Panc1 (cell line): ENCODE data around the gene FAM162A. TPM values are rescaled to one million over a fixed set of nuclear protein-coding genes. Genes with fewer than 3 reads are reported as not detected.

Experiments
- ATAC-seq: fragments of 200-7000 bp; cut with Tn5 transposase; 2 replicates; pipeline ENCODE4 v1.9.1; 2020; ENCODE audit warnings: mild to moderate bottlenecking, moderate library complexity
- BruUV-seq: library from RNA; stranded (reverse); fragments of 400-500 nt; replicated peaks from 2 replicates; lab custom pipeline; 2021; lab: Mats Ljungman, UMichigan
- CTCF ChIA-PET: fragments of 300-600 bp; sonication (Branson Sonifier 250); formaldehyde crosslinking; loops from one replicate; lab custom pipeline; 2022; ENCODE audit warnings: antibody characterized with exemption; lab: Charles Lee
- POLR2A ChIA-PET: fragments of 300-600 bp; sonication (Branson Sonifier 250); formaldehyde crosslinking; loops from one replicate; lab custom pipeline; 2022; ENCODE audit warnings: antibody characterized with exemption; lab: Charles Lee
- DNase-seq: peaks from one replicate; pipeline ENCODE4 v3.0.0-alpha.2; 2010; ENCODE audit warnings: low read depth, low spot score
- H3K27ac ChIP-seq: 2 replicates; pipeline ENCODE4 v1.5.1; 2011; ENCODE audit warnings: mild to moderate bottlenecking, low read length, inconsistent platforms
- H3K27me3 ChIP-seq: fragments of 200-500 bp; sonication (Bioruptor generic); 2 replicates; pipeline ENCODE4 v1.6.0; 2014; ENCODE audit warnings: low read length, inconsistent platforms; ENCODE audit not compliant: control insufficient read depth, insufficient read depth
- H3K36me3 ChIP-seq: fragments of 200-500 bp; sonication (Bioruptor generic); 2 replicates; pipeline ENCODE4 v1.5.1; 2014; ENCODE audit warnings: inconsistent platforms, mild to moderate bottlenecking, low read length, moderate library complexity; ENCODE audit not compliant: control insufficient read depth, insufficient read depth
- H3K4me1 ChIP-seq: 2 replicates; pipeline ENCODE4 v1.5.1; 2011; ENCODE audit warnings: inconsistent platforms, mild to moderate bottlenecking, low read length, moderate library complexity; ENCODE audit not compliant: control insufficient read depth, insufficient read depth
- H3K4me3 ChIP-seq, 2 experiments: 2 replicates each; pipeline ENCODE4 v1.5.1; 2011 to 2012; ENCODE audit warnings: low read depth in 2 of 2, low read length in 2 of 2, mild to moderate bottlenecking in 2 of 2, inconsistent platforms in 1 of 2, moderate library complexity in 1 of 2
- H3K9me3 ChIP-seq: fragments of 200-500 bp; sonication (Bioruptor generic); 2 replicates; pipeline ENCODE4 v1.5.1; 2014; ENCODE audit warnings: low read depth, mild to moderate bottlenecking, inconsistent platforms, low read length, moderate library complexity; ENCODE audit not compliant: control insufficient read depth, insufficient read depth
- POLR2AphosphoS5 ChIP-seq: IDR thresholded peaks from 2 replicates; pipeline ENCODE4 v1.6.1; 2012; ENCODE audit warnings: mild to moderate bottlenecking, low read depth, low read length, moderate library complexity
- SIN3A ChIP-seq: IDR thresholded peaks from 2 replicates; pipeline ENCODE4 v1.6.1; 2012; ENCODE audit warnings: low read depth, mild to moderate bottlenecking, low read length, moderate library complexity, borderline replicate concordance; ENCODE audit not compliant: insufficient read depth
- TCF7L2 ChIP-seq: IDR thresholded peaks from 2 replicates; pipeline ENCODE4 v1.6.1; 2011; ENCODE audit warnings: mild to moderate bottlenecking, low read depth, low read length, inconsistent platforms
- in situ Hi-C: cut with HindIII; loops from 2 replicates; pipeline ENCODE4 v1.10.0; 2016; ENCODE audit warnings: low sequenced_read_pairs, low pct_unique_long_range_greater_than_20kb
- intact Hi-C: fragments of 100-400 bp; cut with micrococcal nuclease; formaldehyde crosslinking; loops from one replicate; pipeline ENCODE4 v1.10.0; 2022; ENCODE audit not compliant: unreplicated experiment
- total RNA-seq: library from RNA; stranded (reverse); gene quantifications from one replicate; pipeline ENCODE4 v1.2.1, GENCODE V29; 2021; ENCODE audit not compliant: unreplicated experiment
- TF ChIP-seq, protein P1 (sequence below), 2 experiments: IDR thresholded peaks; 2 replicates each; pipeline ENCODE4 v1.6.1; 2011 to 2012; ENCODE audit warnings: low read depth in 2 of 2, control low read depth in 1 of 2, low read length in 1 of 2, mild to moderate bottlenecking in 1 of 2, moderate library complexity in 1 of 2; ENCODE audit not compliant: insufficient read depth in 1 of 2
- TF ChIP-seq, protein P2 (sequence below): fragments of 450-650 bp; IDR thresholded peaks from 2 replicates; pipeline ENCODE4 v1.5.1; 2017; ENCODE audit warnings: mild to moderate bottlenecking

FAM162A gene
- total RNA-seq, 1 experiment from 2014 or later: 59.6 TPM

DNA sequence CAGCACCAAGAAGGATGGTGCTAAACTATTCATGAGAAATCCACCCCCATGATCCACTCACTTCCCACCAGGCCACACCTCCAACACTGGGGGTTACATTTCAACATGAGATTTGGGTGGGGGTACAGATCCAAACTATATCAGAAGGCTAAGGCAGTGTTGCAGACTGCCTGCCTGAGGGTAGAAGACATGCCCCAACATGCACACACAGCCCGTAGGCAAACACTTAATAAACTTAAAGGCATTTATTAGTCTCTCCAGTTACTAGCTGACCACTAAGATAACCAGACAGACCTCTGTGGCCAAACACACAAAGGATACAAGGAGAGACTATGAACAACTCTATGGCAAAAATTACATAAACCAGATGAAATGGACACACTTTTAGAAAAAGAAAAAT is 10.2 kb downstream of the FAM162A start:
- H3K4me3 ChIP-seq: no peak overlapping the region
- no peak for DNase-seq
- no peaks in the 10 kb centered on the region for H3K9me3 ChIP-seq
- intact Hi-C loops (no loop called here), in situ Hi-C loops (no loop called here)
- H3K27me3 ChIP-seq: no peaks in the 10 kb centered on the region
- ChIA-PET POLR2A (no interaction called here), CTCF (no interaction called here)
- no peak for TF ChIP-seq TCF7L2
- TF ChIP-seq, protein P1, sequence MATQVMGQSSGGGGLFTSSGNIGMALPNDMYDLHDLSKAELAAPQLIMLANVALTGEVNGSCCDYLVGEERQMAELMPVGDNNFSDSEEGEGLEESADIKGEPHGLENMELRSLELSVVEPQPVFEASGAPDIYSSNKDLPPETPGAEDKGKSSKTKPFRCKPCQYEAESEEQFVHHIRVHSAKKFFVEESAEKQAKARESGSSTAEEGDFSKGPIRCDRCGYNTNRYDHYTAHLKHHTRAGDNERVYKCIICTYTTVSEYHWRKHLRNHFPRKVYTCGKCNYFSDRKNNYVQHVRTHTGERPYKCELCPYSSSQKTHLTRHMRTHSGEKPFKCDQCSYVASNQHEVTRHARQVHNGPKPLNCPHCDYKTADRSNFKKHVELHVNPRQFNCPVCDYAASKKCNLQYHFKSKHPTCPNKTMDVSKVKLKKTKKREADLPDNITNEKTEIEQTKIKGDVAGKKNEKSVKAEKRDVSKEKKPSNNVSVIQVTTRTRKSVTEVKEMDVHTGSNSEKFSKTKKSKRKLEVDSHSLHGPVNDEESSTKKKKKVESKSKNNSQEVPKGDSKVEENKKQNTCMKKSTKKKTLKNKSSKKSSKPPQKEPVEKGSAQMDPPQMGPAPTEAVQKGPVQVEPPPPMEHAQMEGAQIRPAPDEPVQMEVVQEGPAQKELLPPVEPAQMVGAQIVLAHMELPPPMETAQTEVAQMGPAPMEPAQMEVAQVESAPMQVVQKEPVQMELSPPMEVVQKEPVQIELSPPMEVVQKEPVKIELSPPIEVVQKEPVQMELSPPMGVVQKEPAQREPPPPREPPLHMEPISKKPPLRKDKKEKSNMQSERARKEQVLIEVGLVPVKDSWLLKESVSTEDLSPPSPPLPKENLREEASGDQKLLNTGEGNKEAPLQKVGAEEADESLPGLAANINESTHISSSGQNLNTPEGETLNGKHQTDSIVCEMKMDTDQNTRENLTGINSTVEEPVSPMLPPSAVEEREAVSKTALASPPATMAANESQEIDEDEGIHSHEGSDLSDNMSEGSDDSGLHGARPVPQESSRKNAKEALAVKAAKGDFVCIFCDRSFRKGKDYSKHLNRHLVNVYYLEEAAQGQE (IDR thresholded peaks at IDR 0.05; ENCODE audit: insufficient read depth in 1 of 2, low read depth in 2 of 2, low read length in 1 of 2): no peak
- TF ChIP-seq POLR2AphosphoS5: no peak
- TF ChIP-seq, protein P2, sequence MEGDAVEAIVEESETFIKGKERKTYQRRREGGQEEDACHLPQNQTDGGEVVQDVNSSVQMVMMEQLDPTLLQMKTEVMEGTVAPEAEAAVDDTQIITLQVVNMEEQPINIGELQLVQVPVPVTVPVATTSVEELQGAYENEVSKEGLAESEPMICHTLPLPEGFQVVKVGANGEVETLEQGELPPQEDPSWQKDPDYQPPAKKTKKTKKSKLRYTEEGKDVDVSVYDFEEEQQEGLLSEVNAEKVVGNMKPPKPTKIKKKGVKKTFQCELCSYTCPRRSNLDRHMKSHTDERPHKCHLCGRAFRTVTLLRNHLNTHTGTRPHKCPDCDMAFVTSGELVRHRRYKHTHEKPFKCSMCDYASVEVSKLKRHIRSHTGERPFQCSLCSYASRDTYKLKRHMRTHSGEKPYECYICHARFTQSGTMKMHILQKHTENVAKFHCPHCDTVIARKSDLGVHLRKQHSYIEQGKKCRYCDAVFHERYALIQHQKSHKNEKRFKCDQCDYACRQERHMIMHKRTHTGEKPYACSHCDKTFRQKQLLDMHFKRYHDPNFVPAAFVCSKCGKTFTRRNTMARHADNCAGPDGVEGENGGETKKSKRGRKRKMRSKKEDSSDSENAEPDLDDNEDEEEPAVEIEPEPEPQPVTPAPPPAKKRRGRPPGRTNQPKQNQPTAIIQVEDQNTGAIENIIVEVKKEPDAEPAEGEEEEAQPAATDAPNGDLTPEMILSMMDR: no peak
- TF ChIP-seq SIN3A: no peak
- no peak for ATAC-seq
- no peak overlapping the region for H3K27ac ChIP-seq
- no peaks in the 10 kb centered on the region; the same call in 1 of the 2 replicates for H3K4me1 ChIP-seq
- BruUV-seq: no TSS peak
- no peaks in the 10 kb centered on the region for H3K36me3 ChIP-seq

DNA sequence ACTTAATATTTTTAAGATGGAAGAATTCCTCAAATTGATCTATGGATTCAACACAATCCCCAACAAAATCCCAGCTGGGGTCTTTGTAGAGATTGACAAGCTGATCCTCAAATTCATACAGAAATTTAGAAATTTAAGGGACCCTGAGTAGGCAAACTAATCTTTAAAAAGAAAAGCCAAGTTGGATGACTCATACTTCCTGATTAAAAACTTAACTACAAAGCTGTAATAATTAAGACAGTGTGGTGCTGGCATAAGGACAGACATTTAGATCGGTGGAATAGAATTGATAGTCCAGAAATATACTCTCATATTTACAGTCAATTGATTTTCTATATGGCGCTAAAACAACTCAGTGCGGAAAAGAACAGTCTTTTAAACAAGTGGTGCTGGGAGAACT is 11.6 kb downstream of the FAM162A start:
- Histone ChIP-seq H3K27me3 (no peaks in the 10 kb centered on the region), H3K4me3 (no peak overlapping the region), H3K27ac (no peak overlapping the region), H3K4me1 (no peaks in the 10 kb centered on the region; the same call in 1 of the 2 replicates), H3K9me3 (no peaks in the 10 kb centered on the region), H3K36me3 (no peaks in the 10 kb centered on the region)
- intact Hi-C loops (no loop called here), in situ Hi-C loops (no loop called here)
- BruUV-seq: no TSS peak
- no peak for TF ChIP-seq TCF7L2
- no peak for TF ChIP-seq POLR2AphosphoS5
- TF ChIP-seq, protein P2: no peak
- TF ChIP-seq SIN3A: no peak
- TF ChIP-seq, protein P1 (IDR thresholded peaks at IDR 0.05; ENCODE audit: insufficient read depth in 1 of 2, low read depth in 2 of 2, low read length in 1 of 2): no peak
- POLR2A ChIA-PET: no interaction called here
- no peak for ATAC-seq
- DNase-seq: no peak
- CTCF ChIA-PET: no interaction called here
